GM11168 (cell line): ENCODE measurements around the gene PPP1R26.
"Not testable (repeated sequence)": the region's sequence is repeated elsewhere in the genome, so short reads cannot be mapped to it uniquely, and the experiment has no call there.

ENCODE experiments used
- in situ Hi-C: fragments of 300-500 bp; cut with MboI; formaldehyde crosslinking; loops from one replicate; pipeline ENCODE4 v1.12.0; 2022; ENCODE audit warnings: low sequenced_read_pairs; ENCODE audit not compliant: unreplicated experiment

The PPP1R26 gene

DNA sequence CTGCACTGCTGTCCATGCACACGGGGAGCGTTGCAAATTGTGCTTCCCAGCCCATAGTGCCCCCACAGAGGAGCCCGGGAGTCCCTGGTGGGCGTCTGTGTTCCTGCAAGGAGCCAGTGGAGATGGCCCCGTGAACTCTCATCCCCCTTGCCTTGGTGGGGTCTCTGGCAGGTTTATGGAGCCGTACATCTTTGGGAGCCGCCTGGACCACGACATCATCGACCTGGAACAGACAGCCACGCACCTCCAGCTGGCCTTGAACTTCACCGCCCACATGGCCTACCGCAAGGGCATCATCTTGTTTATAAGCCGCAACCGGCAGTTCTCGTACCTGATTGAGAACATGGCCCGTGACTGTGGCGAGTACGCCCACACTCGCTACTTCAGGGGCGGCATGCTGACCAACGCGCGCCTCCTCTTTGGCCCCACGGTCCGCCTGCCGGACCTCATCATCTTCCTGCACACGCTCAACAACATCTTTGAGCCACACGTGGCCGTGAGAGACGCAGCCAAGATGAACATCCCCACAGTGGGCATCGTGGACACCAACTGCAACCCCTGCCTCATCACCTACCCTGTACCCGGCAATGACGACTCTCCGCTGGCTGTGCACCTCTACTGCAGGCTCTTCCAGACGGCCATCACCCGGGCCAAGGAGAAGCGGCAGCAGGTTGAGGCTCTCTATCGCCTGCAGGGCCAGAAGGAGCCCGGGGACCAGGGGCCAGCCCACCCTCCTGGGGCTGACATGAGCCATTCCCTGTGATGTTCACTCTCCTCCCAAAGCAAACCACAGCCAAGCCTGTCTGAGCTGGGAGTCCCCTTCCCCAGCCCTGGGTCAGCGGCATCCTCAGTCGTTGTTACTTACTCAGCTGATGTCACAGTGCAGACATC is 24.0 kb downstream of the PPP1R26 start:
- in situ Hi-C loops, result no loop called here

GRCh38 chr9:135504262-135505243 is 25.0 kb downstream of the PPP1R26 start:
- in situ Hi-C loops, result no loop called here

GRCh38 chr9:135505406-135506187 is 26.0 kb downstream of the PPP1R26 start:
- in situ Hi-C loops, result no loop called here

GRCh38 chr9:135506327-135507103 is 26.9 kb downstream of the PPP1R26 start:
- in situ Hi-C loops, result no loop called here

DNA sequence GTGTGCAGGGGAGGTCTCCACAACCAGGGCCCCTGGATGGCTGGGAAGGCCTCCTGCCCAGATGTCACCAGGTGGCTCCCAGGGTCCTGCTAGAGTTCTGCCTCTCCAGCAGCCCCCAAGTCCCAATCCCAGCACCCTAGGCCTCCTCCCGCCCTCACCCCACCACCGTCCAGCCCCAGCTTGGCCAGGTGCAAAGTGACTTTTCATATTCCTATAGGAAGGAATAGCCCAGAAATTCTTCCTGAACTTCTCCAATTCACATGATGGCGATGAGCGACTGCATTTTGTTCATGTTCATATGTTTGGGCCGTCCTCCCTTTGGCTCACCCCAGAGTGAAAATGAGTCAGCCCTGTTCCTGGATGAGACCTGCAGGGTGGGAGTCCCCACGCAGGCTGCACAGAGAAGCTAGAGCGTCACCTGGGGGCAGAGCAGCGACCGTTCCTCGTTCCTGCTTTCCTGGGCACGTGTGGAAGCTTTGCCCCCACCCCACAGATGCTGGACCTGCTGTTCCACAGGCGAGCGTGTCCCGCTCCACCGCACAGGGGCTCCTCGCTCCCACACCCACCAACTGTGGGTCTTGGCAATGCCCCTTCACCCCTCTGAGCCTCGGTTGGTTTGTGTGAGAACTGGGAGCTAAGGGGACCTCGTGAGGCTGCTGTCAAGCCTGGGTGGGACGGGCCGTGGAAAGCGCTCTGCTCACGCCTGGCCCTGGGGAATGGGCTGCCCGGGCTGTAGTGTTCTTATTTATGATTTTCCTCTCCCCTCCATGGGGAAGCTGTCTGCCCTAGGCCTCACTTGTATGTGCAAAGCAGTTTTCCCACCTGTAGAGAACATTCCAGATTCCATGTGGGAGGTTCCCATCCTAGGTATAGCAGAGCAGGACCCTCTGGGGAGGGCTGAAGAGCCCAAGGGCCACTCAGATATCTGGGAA is 27.8 kb downstream of the PPP1R26 start:
- in situ Hi-C loops, result no loop called here

DNA sequence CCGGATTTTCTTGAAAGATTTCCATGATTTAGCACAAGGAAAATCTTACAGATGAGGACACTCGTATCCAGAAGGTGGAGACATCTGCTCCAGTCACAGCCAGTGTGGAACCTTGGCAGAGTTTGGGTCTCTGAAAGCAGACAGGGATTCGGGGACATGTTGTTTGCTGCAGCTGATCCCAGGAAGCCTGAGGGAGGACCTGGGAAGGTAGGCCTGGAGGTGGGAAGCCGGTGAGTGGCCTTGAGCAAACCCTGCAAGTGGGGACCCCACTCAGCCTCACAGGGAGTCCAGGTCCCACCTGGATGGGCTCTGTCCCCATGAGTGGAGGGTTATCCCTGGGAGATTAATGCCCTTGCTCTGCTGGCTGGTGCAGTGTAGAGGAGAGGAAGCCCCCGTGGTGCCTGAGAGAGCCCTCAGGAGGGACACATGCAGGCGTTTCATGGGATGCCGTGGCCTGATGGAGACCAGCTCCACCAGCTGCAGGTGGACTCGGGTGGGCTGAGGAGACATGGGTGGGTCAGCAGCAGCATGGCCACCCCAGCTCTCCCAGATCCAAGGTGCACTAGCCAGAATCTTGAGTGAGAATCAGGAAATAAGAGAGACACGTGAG is 28.7 kb downstream of the PPP1R26 start:
- in situ Hi-C loops, result no loop called here

GRCh38 chr9:135509458-135509857 is 29.9 kb downstream of the PPP1R26 start:
- in situ Hi-C loops, result no loop called here

DNA sequence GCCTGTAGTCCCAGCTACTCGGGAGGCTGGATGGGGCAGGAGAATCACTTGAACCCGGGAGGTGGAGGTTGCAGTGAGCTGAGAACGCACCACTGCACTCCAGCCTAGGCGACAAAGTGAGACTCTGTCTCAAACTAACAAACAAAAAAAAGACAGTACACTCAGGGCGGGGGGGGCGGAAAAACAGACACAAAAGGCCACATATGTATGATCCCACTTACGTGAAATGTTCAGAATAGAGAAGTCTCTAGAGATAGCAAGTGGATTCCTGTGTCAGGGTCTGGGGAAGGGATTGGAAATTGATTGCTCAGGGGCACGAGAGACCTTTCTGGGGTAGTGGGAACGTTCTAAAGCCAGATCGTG is 32.6 kb downstream of the PPP1R26 start:
- in situ Hi-C loops, result no loop called here

DNA sequence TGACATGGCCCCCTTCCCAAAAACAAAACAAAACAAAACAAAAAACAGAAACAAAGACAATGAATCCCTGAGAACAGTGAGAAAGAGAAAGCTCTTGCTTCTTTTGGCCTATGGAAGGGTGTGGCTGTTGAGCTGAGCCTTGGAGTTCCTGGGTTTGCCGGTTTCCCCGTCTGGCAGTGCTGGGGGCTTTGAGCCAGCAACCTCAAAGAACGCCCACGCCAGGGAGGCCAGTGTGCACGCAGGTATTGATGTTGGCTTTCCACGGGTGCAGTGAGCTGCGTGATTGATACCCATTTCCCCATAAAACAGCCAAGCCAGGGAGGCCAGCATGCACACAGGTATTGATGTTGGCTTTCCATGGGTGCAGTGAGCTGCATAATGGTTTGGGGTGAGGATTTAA is 33.3 kb downstream of the PPP1R26 start:
- in situ Hi-C loops, result no loop called here

DNA sequence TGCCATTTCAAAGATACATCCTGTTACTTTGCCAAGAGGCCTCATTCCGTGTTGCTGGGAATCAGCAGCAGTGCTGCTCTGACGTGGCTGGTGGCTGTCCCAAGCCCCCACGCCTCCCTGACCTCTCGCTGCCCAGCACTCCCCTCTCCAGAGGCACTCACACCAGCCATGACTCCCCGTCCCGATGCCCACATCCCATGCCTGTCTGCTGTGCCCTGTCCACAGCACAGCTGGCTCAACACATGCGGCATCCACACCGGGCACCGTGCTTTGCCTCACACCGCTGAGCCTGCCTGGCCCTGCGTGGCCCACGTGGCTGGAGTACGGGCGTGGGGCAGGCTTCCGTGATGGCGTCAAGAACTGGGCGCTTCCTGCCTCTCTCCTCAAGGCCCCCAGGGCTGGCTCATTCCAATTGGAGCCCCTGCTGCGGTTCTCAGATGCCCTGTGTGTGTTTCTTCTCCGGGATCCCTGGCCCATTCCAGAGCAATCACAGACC is 33.8 kb downstream of the PPP1R26 start:
- in situ Hi-C loops, result no loop called here

GRCh38 chr9:135513906-135514305 is 34.3 kb downstream of the PPP1R26 start:
- in situ Hi-C loops, result not testable (repeated sequence)

- in situ Hi-C loops, result no loop called here
Observed at GRCh38 chr9:135514342-135515082, 34.9 kb downstream of the PPP1R26 start.

- in situ Hi-C loops, result no loop called here
Observed at GRCh38 chr9:135515083-135515951, 35.7 kb downstream of the PPP1R26 start.

GRCh38 chr9:135516132-135516860 is 36.7 kb downstream of the PPP1R26 start:
- in situ Hi-C loops, result no loop called here

- in situ Hi-C loops, result no loop called here
Observed at GRCh38 chr9:135517407-135517822, 37.8 kb downstream of the PPP1R26 start.
